M059J (cell line): ENCODE measurements around the gene LRRC28. TPM values are rescaled to one million over a fixed set of nuclear protein-coding genes. Genes with fewer than 3 reads are reported as not detected.

Experiments used
- DNase-seq: peaks from one replicate; pipeline ENCODE4 v3.0.0-alpha.2; 2012; ENCODE audit warnings: low read depth
- total RNA-seq: library from RNA; depleted of rRNA; stranded (reverse); fragments of >200 nt; shearing (Covaris generic); gene quantifications from 2 replicates; pipeline ENCODE4 v1.2.3, GENCODE V29; 2014

The LRRC28 gene
- total RNA-seq, 1 experiment from 2014 or later = 19.9 TPM

GRCh38 chr15:99416191-99417188 is 165.2 kb downstream of the LRRC28 start:
- no peak for DNase-seq

- no peak for DNase-seq
Measured at GRCh38 chr15:99421172-99421656, 169.9 kb downstream of the LRRC28 start.

GRCh38 chr15:99421758-99422157 is 170.5 kb downstream of the LRRC28 start:
- DNase-seq = no peak

DNA sequence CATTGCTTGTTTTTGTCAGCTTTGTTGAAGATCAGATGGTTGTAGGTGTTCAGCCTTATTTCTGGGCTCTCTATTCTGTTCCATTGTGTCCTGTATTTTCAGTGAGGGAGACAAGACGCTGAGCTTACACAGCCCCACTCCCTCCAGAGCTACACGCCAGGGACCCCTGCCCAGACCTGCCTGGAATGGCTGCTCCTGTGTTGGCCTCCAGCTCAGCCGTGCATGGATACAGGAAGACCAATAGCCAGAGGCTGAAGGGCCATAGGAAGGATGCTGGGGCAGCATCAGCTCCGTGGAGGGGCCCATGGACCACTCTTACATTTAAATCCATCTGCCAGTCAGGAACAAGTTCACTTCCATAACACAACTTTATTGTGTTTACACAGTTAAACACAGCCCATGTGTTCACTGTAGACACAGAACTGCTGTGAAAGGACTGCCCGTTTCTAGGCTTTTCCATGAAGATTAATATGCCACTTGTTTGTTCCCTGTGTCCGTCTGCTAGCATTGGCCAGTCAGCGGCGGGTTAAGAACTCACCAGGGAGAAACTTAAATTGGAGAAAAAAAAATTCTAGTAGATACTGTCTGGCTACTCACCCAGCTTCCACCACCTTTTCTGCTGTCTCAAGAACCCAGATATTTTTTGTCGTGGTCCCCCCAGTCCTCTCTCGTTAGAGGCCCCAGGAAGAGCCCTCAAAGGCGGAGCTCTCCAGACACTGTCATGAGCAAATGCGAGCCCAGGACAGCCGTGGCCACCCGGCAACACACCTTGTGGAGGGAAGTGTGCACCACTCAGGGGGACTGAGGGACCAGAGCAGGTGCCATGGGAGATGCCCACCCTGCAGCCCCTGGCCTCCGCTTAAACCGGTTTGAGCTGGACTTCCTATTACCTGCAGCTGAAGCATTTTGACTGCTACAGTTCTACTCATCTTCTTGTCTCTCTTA is 172.2 kb downstream of the LRRC28 start:
- DNase-seq = no peak

DNA sequence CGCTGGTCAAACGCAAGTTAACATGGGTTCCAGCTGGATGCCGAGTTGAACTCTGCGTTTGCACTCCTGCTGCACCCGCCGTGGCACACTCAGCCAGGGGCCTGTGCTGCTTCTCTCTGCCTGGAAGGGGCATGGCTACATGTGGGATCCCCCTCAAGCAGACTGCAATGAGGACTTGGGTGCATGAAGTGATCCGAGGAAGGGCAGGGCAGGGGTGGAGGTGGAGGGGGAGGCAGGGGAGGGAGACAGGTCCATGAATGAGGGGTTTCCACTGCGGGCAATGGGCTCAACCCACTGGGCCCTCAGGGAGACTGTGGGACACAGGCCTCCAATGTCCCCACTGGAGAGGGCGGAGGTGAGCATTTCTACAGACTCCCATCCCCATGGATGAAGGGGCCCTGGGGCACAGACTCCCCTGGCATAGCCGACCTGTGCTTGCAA is 172.9 kb downstream of the LRRC28 start:
- DNase-seq = no peak

- DNase-seq = peak; percentile 88
Measured at GRCh38 chr15:99424978-99425656, 173.8 kb downstream of the LRRC28 start.

GRCh38 chr15:99425657-99426301 is 174.5 kb downstream of the LRRC28 start:
- DNase-seq = no peak

DNA sequence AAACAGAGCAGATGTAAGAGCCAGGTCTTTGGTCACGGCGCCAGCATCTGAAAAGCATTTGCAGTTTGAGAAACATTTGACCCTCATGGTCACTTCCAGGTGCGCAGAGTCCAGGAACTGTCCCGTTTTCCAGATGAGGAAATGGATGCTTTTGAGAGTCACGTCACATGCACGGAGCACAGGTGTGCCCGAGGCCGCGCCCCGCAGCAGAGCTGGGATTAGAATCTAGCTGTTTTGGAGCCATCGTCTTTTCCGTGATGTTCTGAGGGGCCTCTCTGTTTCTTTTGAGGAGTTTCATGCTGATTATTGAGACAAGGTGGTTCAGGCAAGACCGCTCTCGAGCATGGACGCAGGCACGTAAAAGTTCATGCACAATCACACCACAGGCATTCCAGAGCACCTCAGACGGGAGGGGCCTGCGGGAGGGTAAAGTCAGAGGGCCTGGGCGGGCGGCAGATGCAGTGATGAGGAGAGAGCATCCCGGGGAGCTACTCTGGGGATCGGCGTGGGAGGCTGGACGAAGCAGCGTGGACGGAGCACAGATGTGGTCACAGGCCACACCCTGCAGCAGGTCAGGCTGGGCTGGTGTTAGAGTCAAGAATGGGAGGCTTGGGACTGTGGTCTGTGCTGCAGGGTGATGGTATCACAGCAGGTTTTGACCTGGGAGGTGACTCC is 175.3 kb downstream of the LRRC28 start:
- no peak for DNase-seq

- DNase-seq = no peak
Measured at GRCh38 chr15:99427210-99427609, 175.9 kb downstream of the LRRC28 start.

DNA sequence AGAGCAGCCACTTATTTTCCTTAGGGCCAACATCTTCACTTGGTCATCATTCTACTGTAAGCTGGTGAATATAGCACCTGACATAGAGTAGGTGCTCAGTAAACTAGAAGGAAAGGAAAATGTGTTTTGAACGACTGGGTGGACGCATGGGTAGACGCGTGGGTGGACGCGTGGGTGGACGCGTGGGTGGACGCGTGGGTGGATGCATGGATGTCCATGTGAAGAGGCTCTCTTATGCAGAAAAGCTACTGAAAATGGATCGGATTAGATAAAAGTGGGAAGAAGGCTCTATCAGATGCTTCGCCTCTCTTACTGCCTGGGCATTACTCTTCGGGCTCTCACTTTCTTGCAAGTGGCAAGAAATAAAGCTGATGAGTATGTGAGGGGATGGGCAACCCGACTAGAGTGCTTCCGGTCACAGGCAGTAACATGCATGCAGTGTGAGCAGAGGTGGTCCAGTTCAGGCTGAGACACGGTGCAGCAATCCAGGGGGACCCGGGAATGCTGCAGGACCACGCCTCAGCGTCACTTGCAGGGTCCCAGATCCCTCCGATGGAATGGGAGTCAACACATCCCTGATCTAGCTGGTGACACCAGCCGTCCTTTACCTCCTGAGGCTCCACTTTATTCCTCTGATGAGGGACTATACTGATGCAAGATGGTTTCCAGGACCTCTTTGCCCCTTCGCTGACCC is 176.5 kb downstream of the LRRC28 start:
- no peak for DNase-seq

DNA sequence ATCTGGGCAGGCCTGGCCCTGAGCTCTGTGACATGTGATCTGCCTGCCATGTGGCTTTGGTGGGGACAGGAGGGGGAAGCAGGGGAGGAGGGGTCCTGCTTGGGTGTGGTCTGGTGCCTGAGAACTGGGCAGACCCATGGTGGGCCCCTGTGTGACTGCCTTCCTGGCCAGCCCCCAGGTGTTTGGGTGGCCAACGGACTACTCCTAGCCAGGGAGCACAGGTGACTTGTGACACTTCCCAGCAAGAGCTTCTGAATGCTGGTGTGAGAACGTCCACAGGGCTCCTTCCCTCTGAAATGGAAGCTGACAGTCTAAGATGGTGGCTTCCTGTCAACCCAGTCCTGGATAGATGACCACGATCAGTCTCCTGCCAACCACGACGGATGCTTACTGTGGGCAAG is 178.4 kb downstream of the LRRC28 start:
- DNase-seq = no peak

DNA sequence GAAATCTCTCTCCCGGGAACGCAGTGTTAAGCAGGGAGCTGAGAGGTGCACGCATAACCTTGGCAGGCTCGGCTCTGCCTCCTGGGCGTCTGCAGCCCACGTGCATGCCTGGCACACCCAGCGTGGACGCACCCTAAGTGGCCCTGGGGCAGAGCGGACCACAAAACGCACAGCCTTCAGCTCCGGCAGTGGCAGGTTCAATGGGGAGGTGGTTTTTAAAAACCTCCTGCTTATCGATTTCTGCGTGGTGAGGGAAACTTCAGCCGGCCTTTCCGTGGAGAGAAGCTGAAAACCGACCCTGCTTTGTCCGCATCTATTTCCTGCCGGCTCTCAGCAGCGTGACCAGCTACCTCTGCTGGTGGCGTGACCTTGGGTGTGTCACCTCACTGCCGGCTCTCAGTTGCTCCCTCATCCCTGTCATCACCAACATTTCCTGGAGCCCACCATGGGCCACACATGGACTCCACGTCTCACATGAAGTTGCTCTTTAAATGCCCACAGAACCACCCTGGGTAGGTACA is 179.7 kb downstream of the LRRC28 start:
- no peak for DNase-seq

DNA sequence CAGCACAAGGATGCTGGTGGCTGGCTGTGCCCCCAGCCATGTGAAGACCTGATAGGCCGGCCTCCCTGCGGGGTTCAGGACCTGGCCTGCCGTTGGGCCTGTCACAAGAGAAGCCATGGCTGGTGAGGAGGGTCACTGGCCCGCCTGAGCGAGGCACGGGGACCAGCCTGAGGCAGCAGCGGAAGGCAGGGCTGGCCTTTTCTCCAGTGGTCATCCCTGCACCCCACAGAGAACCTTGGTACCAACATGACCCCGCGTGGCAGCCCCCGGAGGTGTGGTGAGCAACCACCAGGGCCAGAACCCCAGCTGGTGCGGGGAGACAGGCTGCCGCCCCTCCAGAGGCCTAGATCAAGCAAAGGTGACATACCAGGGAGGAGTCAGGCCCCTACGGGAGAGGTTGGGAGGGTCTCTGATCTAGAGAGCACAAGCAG is 180.4 kb downstream of the LRRC28 start:
- DNase-seq = no peak

GRCh38 chr15:99432271-99433025 is 181.2 kb downstream of the LRRC28 start:
- no peak for DNase-seq

DNA sequence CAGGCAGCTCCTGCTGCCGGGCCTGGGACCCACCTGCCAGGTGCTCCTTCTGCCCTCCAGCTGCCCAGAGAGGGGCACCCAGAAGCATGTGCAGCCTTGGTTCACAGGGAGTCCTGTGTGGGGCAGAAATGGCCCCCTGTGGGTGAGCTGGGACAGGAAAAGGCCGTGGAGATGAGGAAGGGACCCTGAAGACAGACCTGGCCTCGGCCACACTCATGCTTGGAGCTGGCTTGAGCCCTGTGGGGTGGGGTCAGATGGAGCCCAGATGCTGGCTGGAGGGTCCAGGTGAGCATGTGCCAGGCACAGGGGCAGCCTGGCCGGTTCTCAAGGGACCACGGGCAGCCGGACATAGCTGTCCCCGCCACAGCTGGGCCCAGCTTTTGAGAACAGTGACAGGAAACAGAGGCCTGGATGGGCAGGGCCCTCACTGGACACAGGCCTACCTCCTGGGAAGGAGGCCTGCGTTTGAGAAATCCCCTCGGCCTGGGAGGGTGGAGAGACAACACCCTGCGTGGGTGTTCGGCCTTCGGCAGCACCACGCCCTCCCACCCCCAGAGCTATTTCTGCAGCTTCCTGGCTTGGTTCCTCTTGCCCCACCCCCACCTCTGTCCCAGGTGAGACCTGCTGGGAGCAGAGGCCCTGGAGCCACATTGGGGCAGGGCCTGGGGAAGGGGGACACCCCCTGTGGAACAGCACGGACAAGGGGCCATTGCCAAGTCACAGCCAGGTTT is 181.9 kb downstream of the LRRC28 start:
- DNase-seq = no peak

DNA sequence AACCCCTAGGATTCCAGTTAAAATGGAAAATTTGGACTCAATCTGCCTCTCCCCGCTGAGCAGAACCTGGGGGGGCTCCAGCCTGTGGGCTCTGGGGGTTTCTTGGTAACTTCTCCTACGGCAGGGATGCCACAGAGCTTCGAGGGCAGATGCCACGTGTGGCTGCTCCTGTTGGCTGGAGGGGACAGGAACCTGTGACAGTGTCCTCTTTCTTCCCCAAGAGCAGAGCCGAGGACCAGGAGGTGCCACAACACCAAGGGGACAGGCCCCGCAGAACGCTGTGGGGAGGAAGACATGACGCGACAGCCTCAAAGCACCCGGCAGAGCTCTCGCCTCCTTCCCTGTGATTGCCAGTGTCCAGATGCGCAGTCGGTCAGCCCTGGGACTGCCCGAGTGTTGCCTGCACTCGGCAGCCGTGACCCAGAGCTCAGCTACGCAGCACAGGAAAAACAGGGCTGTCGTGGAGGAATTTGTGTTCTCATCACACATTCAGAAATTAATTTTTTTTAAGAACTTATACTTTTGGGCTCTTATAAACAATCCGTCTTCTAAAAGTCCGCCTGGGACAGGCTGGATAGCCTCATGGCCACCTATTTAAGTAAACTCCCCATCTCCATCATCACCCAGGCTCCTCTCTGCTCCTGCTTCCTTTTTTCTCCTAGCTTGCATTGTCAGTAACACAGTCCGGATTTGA is 182.6 kb downstream of the LRRC28 start:
- no peak for DNase-seq

DNA sequence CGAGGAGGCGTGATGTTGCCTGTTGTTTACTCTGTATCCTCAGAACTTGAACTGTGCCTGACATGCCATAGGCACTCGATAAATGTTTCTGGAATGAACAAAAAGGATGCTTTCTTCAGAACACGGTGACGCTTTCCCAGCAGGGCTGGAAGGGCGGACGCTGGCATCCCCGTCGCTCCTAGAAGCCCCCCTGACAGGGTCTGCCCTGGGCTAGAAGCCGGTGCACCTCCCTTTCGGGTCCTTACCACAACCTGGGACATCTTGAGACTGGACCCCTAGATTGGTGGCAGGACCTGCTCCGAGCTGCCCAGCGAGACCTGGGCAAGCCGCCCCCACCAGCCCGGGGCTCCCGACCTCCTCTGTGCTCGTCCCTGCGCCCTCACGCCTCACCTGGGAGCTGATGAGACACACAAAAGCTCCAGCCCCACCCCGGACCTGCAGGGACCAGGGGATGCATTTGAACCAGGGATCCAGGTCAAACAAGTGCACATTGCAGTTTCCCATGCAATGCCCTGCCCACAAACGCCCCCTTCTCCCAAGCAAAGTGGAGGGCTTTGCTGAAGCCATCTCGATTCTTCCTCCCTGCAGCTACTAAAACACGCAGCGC is 183.3 kb downstream of the LRRC28 start:
- no peak for DNase-seq
